Suppressor macrophage (primary cell): Measurements from ENCODE around the gene SLC2A6.

Source experiments
- DNase-seq, 4 experiments: peaks; one replicate each; pipeline ENCODE4 v3.0.0-alpha.2; 2020 to 2022

Gene SLC2A6

GRCh38 chr9:133476036-133476931 is 2.6 kb downstream of the SLC2A6 start:
- DNase-seq = peak; percentile 58 to 84 (median 80)

- peak in 2 of 4 experiments; percentile 36 to 41 for DNase-seq
Observed at GRCh38 chr9:133475292-133476012, 3.4 kb downstream of the SLC2A6 start.

GRCh38 chr9:133474853-133475252 is 4.0 kb downstream of the SLC2A6 start:
- no peak for DNase-seq

- DNase-seq = peak in 3 of 4 experiments; percentile 35 to 43 (median 41)
Observed at GRCh38 chr9:133474215-133474614, 4.7 kb downstream of the SLC2A6 start.

- no peak for DNase-seq
Observed at GRCh38 chr9:133473743-133474142, 5.2 kb downstream of the SLC2A6 start.

- DNase-seq = no peak
Observed at GRCh38 chr9:133472753-133473378, 6.0 kb downstream of the SLC2A6 start.

GRCh38 chr9:133472277-133472645 is 6.6 kb downstream of the SLC2A6 start:
- DNase-seq = no peak

- no peak for DNase-seq
Observed at GRCh38 chr9:133471551-133472276, 7.2 kb downstream of the SLC2A6 start.

GRCh38 chr9:133470988-133471387 is 7.9 kb downstream of the SLC2A6 start:
- DNase-seq = peak in 3 of 4 experiments; percentile 38 to 47 (median 40)

GRCh38 chr9:133470427-133470924 is 8.4 kb downstream of the SLC2A6 start:
- peak in 2 of 4 experiments; percentile 57 to 59 for DNase-seq

GRCh38 chr9:133468777-133469421 is 10.0 kb downstream of the SLC2A6 start:
- no peak for DNase-seq

- DNase-seq = no peak
Observed at GRCh38 chr9:133468374-133468773, 10.5 kb downstream of the SLC2A6 start.

GRCh38 chr9:133467101-133467500 is 11.8 kb downstream of the SLC2A6 start:
- DNase-seq = no peak

GRCh38 chr9:133465984-133466383 is 12.9 kb downstream of the SLC2A6 start:
- DNase-seq = no peak

- DNase-seq = no peak
Observed at GRCh38 chr9:133464638-133465037, 14.3 kb downstream of the SLC2A6 start.

- DNase-seq = no peak
Observed at GRCh38 chr9:133463864-133464615, 14.9 kb downstream of the SLC2A6 start.

- no peak for DNase-seq
Observed at GRCh38 chr9:133463234-133463863, 15.6 kb downstream of the SLC2A6 start.

- DNase-seq = no peak
Observed at GRCh38 chr9:133461975-133462374, 16.9 kb downstream of the SLC2A6 start.

GRCh38 chr9:133460405-133461175 is 18.3 kb downstream of the SLC2A6 start:
- DNase-seq = peak in 1 of 4 experiments; percentile 37
